Right lobe of liver (tissue), 6 donors: ENCODE results near the gene ZBED6. TPM values are rescaled to one million over a fixed set of nuclear protein-coding genes. Genes with fewer than 3 reads are reported as not detected.

Source experiments
- ATAC-seq, 4 donors: fragments of 200-7000 bp; cut with Tn5 transposase; one replicate each; pipeline ENCODE4 v1.9.1; 2020; ENCODE audit warnings: mild to moderate bottlenecking in 4 of 4, moderate library complexity in 4 of 4
- DNase-seq, 3 donors: peaks; one replicate each; pipeline ENCODE4 v3.0.0-alpha.2; 2020
- H3K27ac ChIP-seq, 3 donors: fragments of 200-600 bp; one replicate each; pipeline ENCODE4 v1.8.0; 2022
- H3K27me3 ChIP-seq, 2 donors: fragments of 200-600 bp; one replicate each; pipeline ENCODE4 v1.8.0; 2022
- H3K36me3 ChIP-seq, 4 donors: fragments of 200-600 bp; sonication (generic) in 1 of 4; one replicate each; pipeline versions ENCODE4 v1.5.1 to v1.8.0; 2017 to 2022; ENCODE audit warnings: control low read depth in 1 of 4
- H3K4me1 ChIP-seq, 4 donors: fragments of 200-600 bp; sonication (generic) in 1 of 4; one replicate each; pipeline versions ENCODE4 v1.5.1 to v1.8.0; 2017 to 2022; ENCODE audit warnings: control low read depth in 1 of 4
- H3K4me3 ChIP-seq, 3 donors: fragments of 200-600 bp; one replicate each; pipeline ENCODE4 v1.8.0; 2022
- H3K9me3 ChIP-seq, 4 donors: fragments of 200-600 bp; sonication (generic) in 1 of 4; one replicate each; pipeline versions ENCODE4 v1.5.1 to v1.8.0; 2017 to 2022; ENCODE audit warnings: control low read depth in 1 of 4
- POLR2A ChIP-seq: fragments of 450-650 bp; IDR thresholded peaks from one replicate; pipeline ENCODE4 v1.6.1; 2017; ENCODE audit warnings: antibody characterized with exemption, mild to moderate bottlenecking
- WGBS: methylation state at CpG from one replicate; pipeline ENCODE4 v1.1.6; 2018; ENCODE audit warnings: low coverage, low lambda C conversion rate; ENCODE audit not compliant: insufficient coverage; ENCODE audit errors: missing lambda C conversion rate; 5-methylcytosine and 5-hydroxymethylcytosine counted together
- intact Hi-C, 2 donors: fragments of 100-400 bp; cut with DNase I; formaldehyde crosslinking; loops; one replicate each; pipeline versions ENCODE4 v1.11.2 to v1.14.1; 2022
- total RNA-seq, 6 experiments: library from RNA; depleted of rRNA in 2 of 6; stranded (reverse); fragments of >200 nt in 2 of 6; fragmentation: NEBNext Ultra II Directional in 3 of 6; extraction: Animal tissue kit (Norgen Biotek cat#: 25700) in 3 of 6; gene quantifications; one replicate each; pipeline versions ENCODE4 v1.1.0 to v1.2.4, GENCODE V29; 2016 to 2023
- TF ChIP-seq, protein P1 (sequence below), 4 donors: fragments of 200-600 bp in 3 of 4; fragments of 450-650 bp in 1 of 4; IDR thresholded peaks; one replicate each; pipeline versions ENCODE4 v1.5.1 to v1.8.0; 2016 to 2022; ENCODE audit warnings: antibody characterized with exemption in 4 of 4, mild to moderate bottlenecking in 2 of 4
- donor health status: DM: no; HTN: yes; CAD: no.
- donor health status: DM: no; HTN: no; CAD: no.
- donor health status: DM: no; HTN: no; CAD: no.
- donor health status: DM: no; HTN: yes; CAD: no.
- donor health status: DM: no; HTN: yes; CAD: no.

Gene ZBED6
- total RNA-seq, 6 experiments from 2014 or later: 11.8 to 24.1 (median 17.5) TPM

- H3K4me1 ChIP-seq: peaks cover 0 to 11% (median 0%) of the 10 kb centered on the region in 4 donors
- H3K4me3 ChIP-seq: no peak overlapping the region
- DNase-seq (no peak), ATAC-seq (no peak)
- H3K27me3 ChIP-seq: no peaks in the 10 kb centered on the region
- H3K36me3 ChIP-seq: peaks cover 6 to 40% (median 29%) of the 10 kb centered on the region in 4 donors
- H3K27ac ChIP-seq: no peak overlapping the region
- TF ChIP-seq POLR2A: no peak
- TF ChIP-seq, protein P1, sequence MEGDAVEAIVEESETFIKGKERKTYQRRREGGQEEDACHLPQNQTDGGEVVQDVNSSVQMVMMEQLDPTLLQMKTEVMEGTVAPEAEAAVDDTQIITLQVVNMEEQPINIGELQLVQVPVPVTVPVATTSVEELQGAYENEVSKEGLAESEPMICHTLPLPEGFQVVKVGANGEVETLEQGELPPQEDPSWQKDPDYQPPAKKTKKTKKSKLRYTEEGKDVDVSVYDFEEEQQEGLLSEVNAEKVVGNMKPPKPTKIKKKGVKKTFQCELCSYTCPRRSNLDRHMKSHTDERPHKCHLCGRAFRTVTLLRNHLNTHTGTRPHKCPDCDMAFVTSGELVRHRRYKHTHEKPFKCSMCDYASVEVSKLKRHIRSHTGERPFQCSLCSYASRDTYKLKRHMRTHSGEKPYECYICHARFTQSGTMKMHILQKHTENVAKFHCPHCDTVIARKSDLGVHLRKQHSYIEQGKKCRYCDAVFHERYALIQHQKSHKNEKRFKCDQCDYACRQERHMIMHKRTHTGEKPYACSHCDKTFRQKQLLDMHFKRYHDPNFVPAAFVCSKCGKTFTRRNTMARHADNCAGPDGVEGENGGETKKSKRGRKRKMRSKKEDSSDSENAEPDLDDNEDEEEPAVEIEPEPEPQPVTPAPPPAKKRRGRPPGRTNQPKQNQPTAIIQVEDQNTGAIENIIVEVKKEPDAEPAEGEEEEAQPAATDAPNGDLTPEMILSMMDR (IDR thresholded peaks at IDR 0.05): no peak
- no peaks in the 10 kb centered on the region for H3K9me3 ChIP-seq
- WGBS: 100% methylated on average over 2 of the region's 2 CpGs
- intact Hi-C loops: no loop called here
Measured at GRCh38 chr1:203813581-203814341, 18.3 kb downstream of the ZBED6 start.

GRCh38 chr1:203818399-203818798 is 23.0 kb downstream of the ZBED6 start:
- no peaks in the 10 kb centered on the region for H3K4me1 ChIP-seq
- no peak for TF ChIP-seq POLR2A
- TF ChIP-seq, protein P1 (IDR thresholded peaks at IDR 0.05): no peak
- H3K4me3 ChIP-seq: no peak overlapping the region
- H3K9me3 ChIP-seq: no peaks in the 10 kb centered on the region
- no peak overlapping the region for H3K27ac ChIP-seq
- 92% methylated on average over 6 of the region's 6 CpGs for WGBS
- intact Hi-C loops: no loop called here
- H3K36me3 ChIP-seq: peaks cover 6 to 82% (median 57%) of the 10 kb centered on the region in 4 donors
- no peak for ATAC-seq
- no peaks in the 10 kb centered on the region for H3K27me3 ChIP-seq
- DNase-seq: no peak

- H3K4me3 ChIP-seq: no peak overlapping the region
- no peaks in the 10 kb centered on the region for H3K9me3 ChIP-seq
- no peak for TF ChIP-seq POLR2A
- TF ChIP-seq, protein P1 (IDR thresholded peaks at IDR 0.05): no peak
- H3K4me1 ChIP-seq: no peaks in the 10 kb centered on the region
- ATAC-seq (no peak), DNase-seq (no peak)
- WGBS: 83% methylated on average over 1 of the region's 1 CpG
- no peaks in the 10 kb centered on the region for H3K27me3 ChIP-seq
- no peak overlapping the region for H3K27ac ChIP-seq
- peaks cover 6 to 70% (median 37%) of the 10 kb centered on the region in 4 donors for H3K36me3 ChIP-seq
- intact Hi-C loops: no loop called here
Measured at GRCh38 chr1:203823306-203823705, 27.9 kb downstream of the ZBED6 start.

GRCh38 chr1:203826175-203826574 is 30.8 kb downstream of the ZBED6 start:
- Histone ChIP-seq H3K4me3 (no peak overlapping the region), H3K4me1 (no peaks in the 10 kb centered on the region), H3K36me3 (peaks cover 16 to 68% (median 33%) of the 10 kb centered on the region in 4 donors), H3K9me3 (no peaks in the 10 kb centered on the region), H3K27ac (no peak overlapping the region), H3K27me3 (no peaks in the 10 kb centered on the region)
- 87% methylated on average over 2 of the region's 2 CpGs for WGBS
- no peak for TF ChIP-seq POLR2A
- TF ChIP-seq, protein P1 (IDR thresholded peaks at IDR 0.05): no peak
- intact Hi-C loops: no loop called here
- ATAC-seq (no peak), DNase-seq (no peak)
